Measurements from ENCODE around the gene SLC36A1.

- TF ChIP-seq GATA2 (IDR thresholded peaks at IDR 0.05; ENCODE audit: low read depth, low read length): no peak
- no peak for TF ChIP-seq GATA3 (IDR thresholded peaks at IDR 0.05; ENCODE audit: low read depth, low read length)
Measured at GRCh38 chr5:151474799-151475198, 27.4 kb downstream of the SLC36A1 start.
